Nasal cavity respiratory epithelium epithelial cell of viscerocranial mucosa (primary cell): ENCODE results near the gene HP. TPM values are rescaled to one million over a fixed set of nuclear protein-coding genes. Genes with fewer than 3 reads are reported as not detected.

Source experiments
- total RNA-seq: library from RNA; depleted of rRNA; stranded (reverse); fragments of >200 nt; gene quantifications from 2 replicates; pipeline ENCODE4 v1.2.3, GENCODE V29; 2014

HP gene
- total RNA-seq: under 0.01 TPM in 1 of 2 replicates, not detected in the other

GRCh38 chr16:72054254-72054847, at the start of gene HP:
HP (plus strand) TSS chr16:72054505; CDS start chr16:72054653, 148 bp downstream.

GRCh38 chr16:72008424-72009216, 45.7 kb upstream of the HP start, which contains the start of gene DHODH:
DHODH (plus strand) TSS chr16:72008744; CDS start chr16:72008765, 21 bp downstream.

GRCh38 chr16:72093448-72094265, 39.4 kb downstream of the HP start, which contains the start of the genes DHX38 and TXNL4B:
DHX38 (plus strand) TSS chr16:72093847; CDS start chr16:72096158, 2,311 bp downstream.
TXNL4B (minus strand) TSS chr16:72093620; CDS start chr16:72090749, 2,871 bp downstream.

Other genes with a start within 250 kb of the HP start
- gene AP1G1, start 245.7 kb upstream of the HP start, total RNA-seq: 43.1 and 70.5 TPM in 2 replicates
- gene ATXN1L, start 208.5 kb upstream of the HP start, total RNA-seq: 17.4 and 24.9 TPM in 2 replicates
- 6.7 and 7.2 TPM in 2 replicates for gene ZNF821, start 170.3 kb upstream of the HP start, total RNA-seq
- gene IST1, start 159.0 kb upstream of the HP start, total RNA-seq: 148 and 188 TPM in 2 replicates
- under 0.01 TPM in 1 of 2 replicates, not detected in the other for gene PKD1L3, start 54.1 kb upstream of the HP start, total RNA-seq
- 6.1 and 15.0 TPM in 2 replicates for gene DHODH, start 45.8 kb upstream of the HP start, total RNA-seq
- gene HPR, start 8.7 kb downstream of the HP start, total RNA-seq: not detected in 2 replicates
- gene TXNL4B, start 39.1 kb downstream of the HP start, total RNA-seq: 8.9 and 11.0 TPM in 2 replicates
- 79.6 and 89.9 TPM in 2 replicates for gene DHX38, start 39.3 kb downstream of the HP start, total RNA-seq
- gene PMFBP1, start 117.7 kb downstream of the HP start, total RNA-seq: 0.50 and 0.68 TPM in 2 replicates